ENCODE data around the gene CXCL14.

The CXCL14 gene

GRCh38 chr5:135596157-135596763 lies 17.5 kb upstream of the CXCL14 start:
- peak; percentile 9 for DNase-seq

- no peak for DNase-seq
Observed at GRCh38 chr5:135594416-135594960, 15.7 kb upstream of the CXCL14 start.

- no peak for DNase-seq
Observed at GRCh38 chr5:135593886-135594285, 15.1 kb upstream of the CXCL14 start.

- no peak for DNase-seq
Observed at GRCh38 chr5:135593141-135593540, 14.3 kb upstream of the CXCL14 start.

GRCh38 chr5:135592312-135593045 lies 13.7 kb upstream of the CXCL14 start:
- DNase-seq, result no peak

GRCh38 chr5:135591277-135591676 lies 12.5 kb upstream of the CXCL14 start:
- no peak for DNase-seq

GRCh38 chr5:135589152-135589551 lies 10.4 kb upstream of the CXCL14 start:
- no peak for DNase-seq

GRCh38 chr5:135587721-135588663 lies 9.2 kb upstream of the CXCL14 start:
- no peak for DNase-seq

GRCh38 chr5:135584918-135585317 lies 6.1 kb upstream of the CXCL14 start:
- DNase-seq, result no peak

- DNase-seq, result no peak
Observed at GRCh38 chr5:135584276-135584675, 5.5 kb upstream of the CXCL14 start.

- DNase-seq, result no peak
Observed at GRCh38 chr5:135582099-135582781, 3.4 kb upstream of the CXCL14 start.

GRCh38 chr5:135578305-135578684 lies 496 bp downstream of the CXCL14 start:
- DNase-seq, result no peak

- DNase-seq, result no peak
Observed at GRCh38 chr5:135577421-135577820, 1.4 kb downstream of the CXCL14 start.

- no peak for DNase-seq
Observed at GRCh38 chr5:135576075-135576599, 2.7 kb downstream of the CXCL14 start.

GRCh38 chr5:135574493-135574892 lies 4.3 kb downstream of the CXCL14 start:
- no peak for DNase-seq

GRCh38 chr5:135571902-135572301 lies 6.9 kb downstream of the CXCL14 start:
- no peak for DNase-seq

GRCh38 chr5:135571066-135571609 lies 7.7 kb downstream of the CXCL14 start:
- no peak for DNase-seq

GRCh38 chr5:135570453-135570764 lies 8.4 kb downstream of the CXCL14 start:
- DNase-seq, result no peak

- peak; percentile 83 for DNase-seq
Observed at GRCh38 chr5:135569755-135570452, 8.9 kb downstream of the CXCL14 start.

GRCh38 chr5:135568923-135569360 lies 9.8 kb downstream of the CXCL14 start:
- no peak for DNase-seq

- no peak for DNase-seq
Observed at GRCh38 chr5:135568246-135568645, 10.5 kb downstream of the CXCL14 start.

GRCh38 chr5:135567661-135568060 lies 11.1 kb downstream of the CXCL14 start:
- no peak for DNase-seq
